ENCODE results near the gene PRKN.

PRKN gene

GRCh38 chr6:161449521-161449920 lies 1278.0 kb downstream of the PRKN start:
- DNase-seq, result no peak

GRCh38 chr6:161446949-161447348 lies 1280.6 kb downstream of the PRKN start:
- no peak for DNase-seq

- no peak for DNase-seq
These were observed 1281.2 kb downstream of the PRKN start for GRCh38 chr6:161446296-161446925.

- DNase-seq, result no peak
These were observed 1282.4 kb downstream of the PRKN start for GRCh38 chr6:161445021-161445799.

- DNase-seq, result peak; percentile 81
These were observed 1283.1 kb downstream of the PRKN start for GRCh38 chr6:161444464-161444863.

GRCh38 chr6:161443848-161444247 lies 1283.7 kb downstream of the PRKN start:
- DNase-seq, result peak; percentile 92

GRCh38 chr6:161442420-161442819 lies 1285.1 kb downstream of the PRKN start:
- DNase-seq, result no peak

- no peak for DNase-seq
These were observed 1287.3 kb downstream of the PRKN start for GRCh38 chr6:161440299-161440698.

- DNase-seq, result peak; percentile 85
These were observed 1288.5 kb downstream of the PRKN start for GRCh38 chr6:161439093-161439492.

GRCh38 chr6:161438430-161439030 lies 1289.0 kb downstream of the PRKN start:
- no peak for DNase-seq

GRCh38 chr6:161437851-161438250 lies 1289.7 kb downstream of the PRKN start:
- DNase-seq, result no peak

- no peak for DNase-seq
These were observed 1291.3 kb downstream of the PRKN start for GRCh38 chr6:161436106-161436876.

GRCh38 chr6:161435748-161436070 lies 1291.9 kb downstream of the PRKN start:
- DNase-seq, result no peak

GRCh38 chr6:161434921-161435747 lies 1292.4 kb downstream of the PRKN start:
- DNase-seq, result no peak

GRCh38 chr6:161434350-161434749 lies 1293.2 kb downstream of the PRKN start:
- no peak for DNase-seq

- no peak for DNase-seq
These were observed 1295.0 kb downstream of the PRKN start for GRCh38 chr6:161432546-161432945.

GRCh38 chr6:161429921-161430490 lies 1297.6 kb downstream of the PRKN start:
- DNase-seq, result no peak

GRCh38 chr6:161424421-161424820 lies 1303.1 kb downstream of the PRKN start:
- no peak for DNase-seq

- DNase-seq, result no peak
These were observed 1304.6 kb downstream of the PRKN start for GRCh38 chr6:161422710-161423680.

- DNase-seq, result peak; percentile 73
These were observed 1309.1 kb downstream of the PRKN start for GRCh38 chr6:161418463-161418945.

Data from NCI-H1436 (cell line).